Natural killer cell (primary cell): Measurements from ENCODE around the gene PCP4L1. TPM values are rescaled to one million over a fixed set of nuclear protein-coding genes. Genes with fewer than 3 reads are reported as not detected.
A peak's percentile ranks its signal among the peaks of the same experiment; 100 is the strongest.

Experiments used
- ATAC-seq, 3 donors: fragments of 150-1000 bp in 2 of 3; fragments of 200-7000 bp in 1 of 3; cut with Tn5 transposase; 1 replicate in 1 of 3; 2 replicates in 2 of 3; pipeline ENCODE4 v1.10.0; 2021; ENCODE audit warnings: mild to moderate bottlenecking in 2 of 3, moderate library complexity in 2 of 3
- DNase-seq, 2 donors: peaks; one replicate each; pipeline versions ENCODE4 v3.0.0 to v3.0.0-alpha.2; 2013 to 2021; ENCODE audit warnings: mixed read lengths in 1 of 2
- H3K27ac ChIP-seq: one replicate; pipeline ENCODE4 v1.5.1; 2013; ENCODE audit warnings: mild to moderate bottlenecking, low read length
- H3K27me3 ChIP-seq: one replicate; pipeline ENCODE4 v1.6.1; 2013; ENCODE audit warnings: low read length; ENCODE audit not compliant: control insufficient read depth, insufficient read depth
- H3K36me3 ChIP-seq: one replicate; pipeline ENCODE4 v1.6.1; 2013; ENCODE audit warnings: low read length; ENCODE audit not compliant: control insufficient read depth, insufficient read depth
- H3K4me1 ChIP-seq: one replicate; pipeline ENCODE4 v1.6.1; 2013; ENCODE audit warnings: low read length; ENCODE audit not compliant: control insufficient read depth, insufficient read depth
- H3K4me3 ChIP-seq: one replicate; pipeline ENCODE4 v1.5.1; 2013; ENCODE audit warnings: low read length
- H3K9me3 ChIP-seq: one replicate; pipeline ENCODE4 v1.6.1; 2013; ENCODE audit warnings: low read length; ENCODE audit not compliant: control insufficient read depth, insufficient read depth
- H3K27ac Mint-ChIP-seq, 2 donors: one replicate each; pipeline ENCODE4 v1.8.0; 2022; ENCODE audit warnings: mild to moderate bottlenecking in 2 of 2, mixed read lengths in 2 of 2, moderate library complexity in 1 of 2
- H3K27me3 Mint-ChIP-seq, 2 donors: one replicate each; pipeline ENCODE4 v1.8.0; 2022; ENCODE audit warnings: low read depth in 2 of 2, mixed read lengths in 2 of 2
- H3K36me3 Mint-ChIP-seq: one replicate; pipeline ENCODE4 v1.8.0; 2022; ENCODE audit warnings: mixed read lengths
- H3K4me1 Mint-ChIP-seq, 2 donors: one replicate each; pipeline ENCODE4 v1.8.0; 2022; ENCODE audit warnings: mixed read lengths in 2 of 2
- H3K4me3 Mint-ChIP-seq: one replicate; pipeline ENCODE4 v1.8.0; 2022; ENCODE audit warnings: mild to moderate bottlenecking, moderate library complexity, mixed read lengths
- H3K9me3 Mint-ChIP-seq, 2 donors: one replicate each; pipeline ENCODE4 v1.8.0; 2022; ENCODE audit warnings: mixed read lengths in 2 of 2
- WGBS: methylation state at CpG from one replicate; pipeline ENCODE4 v1.1.7; 2013; ENCODE audit warnings: missing lambda C conversion rate; ENCODE audit not compliant: insufficient coverage; 5-methylcytosine and 5-hydroxymethylcytosine counted together
- intact Hi-C: fragments of 100-400 bp; cut with micrococcal nuclease; formaldehyde crosslinking; loops from one replicate; pipeline ENCODE4 v1.14.2; 2022
- total RNA-seq, 4 donors: library from RNA; stranded (reverse); fragments of 120-200 nt in 1 of 4; gene quantifications; one replicate each; pipeline versions ENCODE4 v1.2.3 to v1.2.4, GENCODE V29; 2013 to 2022
- TF ChIP-seq, protein P1 (sequence below): fragments of 200-600 bp; IDR thresholded peaks from one replicate; pipeline ENCODE4 v1.8.0; 2022; ENCODE audit warnings: antibody characterized with exemption

PCP4L1 gene
- total RNA-seq, 3 donors from 2014 or later (not counting 1 experiment from before 2014, with no cell fraction given), result not detected

DNA sequence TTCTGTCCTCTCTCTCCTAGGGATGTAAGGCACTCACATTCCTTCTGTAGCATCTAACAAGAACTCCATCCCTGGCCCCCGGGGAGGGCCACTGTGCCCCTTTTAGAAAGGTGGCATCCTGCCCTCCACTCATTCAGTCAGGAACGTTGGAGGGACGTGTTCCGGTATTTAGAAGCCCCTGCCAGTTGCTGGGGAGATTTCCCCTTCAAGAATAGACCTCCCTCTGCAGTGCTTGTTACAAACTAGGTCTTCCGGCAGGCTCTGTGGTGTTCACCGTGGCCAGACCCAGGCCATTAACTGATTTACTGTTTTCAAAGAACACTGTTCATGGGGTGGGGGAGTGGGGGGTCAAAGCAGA lies 779 bp downstream of the PCP4L1 start:
- peaks cover 48 to 55% of the 10 kb centered on the region in 2 donors for H3K27me3 Mint-ChIP-seq
- ATAC-seq (no peak), DNase-seq (no peak)
- 55% methylated on average over 6 of the region's 6 CpGs for WGBS
- peak overlapping the region; percentile 77 for H3K4me3 Mint-ChIP-seq
- H3K27ac Mint-ChIP-seq, result no peak overlapping the region
- intact Hi-C loops, result no loop called here
- H3K4me3 ChIP-seq, result no peak overlapping the region
- peaks cover 0 to 10% of the 10 kb centered on the region in 2 donors for H3K9me3 Mint-ChIP-seq
- peaks cover 21% of the 10 kb centered on the region for H3K27me3 ChIP-seq
- TF ChIP-seq, protein P1, sequence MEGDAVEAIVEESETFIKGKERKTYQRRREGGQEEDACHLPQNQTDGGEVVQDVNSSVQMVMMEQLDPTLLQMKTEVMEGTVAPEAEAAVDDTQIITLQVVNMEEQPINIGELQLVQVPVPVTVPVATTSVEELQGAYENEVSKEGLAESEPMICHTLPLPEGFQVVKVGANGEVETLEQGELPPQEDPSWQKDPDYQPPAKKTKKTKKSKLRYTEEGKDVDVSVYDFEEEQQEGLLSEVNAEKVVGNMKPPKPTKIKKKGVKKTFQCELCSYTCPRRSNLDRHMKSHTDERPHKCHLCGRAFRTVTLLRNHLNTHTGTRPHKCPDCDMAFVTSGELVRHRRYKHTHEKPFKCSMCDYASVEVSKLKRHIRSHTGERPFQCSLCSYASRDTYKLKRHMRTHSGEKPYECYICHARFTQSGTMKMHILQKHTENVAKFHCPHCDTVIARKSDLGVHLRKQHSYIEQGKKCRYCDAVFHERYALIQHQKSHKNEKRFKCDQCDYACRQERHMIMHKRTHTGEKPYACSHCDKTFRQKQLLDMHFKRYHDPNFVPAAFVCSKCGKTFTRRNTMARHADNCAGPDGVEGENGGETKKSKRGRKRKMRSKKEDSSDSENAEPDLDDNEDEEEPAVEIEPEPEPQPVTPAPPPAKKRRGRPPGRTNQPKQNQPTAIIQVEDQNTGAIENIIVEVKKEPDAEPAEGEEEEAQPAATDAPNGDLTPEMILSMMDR, result no peak
- H3K36me3 Mint-ChIP-seq, result peaks cover 17% of the 10 kb centered on the region
- H3K9me3 ChIP-seq, result peaks cover 13% of the 10 kb centered on the region
- H3K27ac ChIP-seq, result no peak overlapping the region
- peaks cover 13% of the 10 kb centered on the region for H3K4me1 ChIP-seq
- H3K4me1 Mint-ChIP-seq, result peaks cover 12 to 15% of the 10 kb centered on the region in 2 donors
- no peaks in the 10 kb centered on the region for H3K36me3 ChIP-seq

DNA sequence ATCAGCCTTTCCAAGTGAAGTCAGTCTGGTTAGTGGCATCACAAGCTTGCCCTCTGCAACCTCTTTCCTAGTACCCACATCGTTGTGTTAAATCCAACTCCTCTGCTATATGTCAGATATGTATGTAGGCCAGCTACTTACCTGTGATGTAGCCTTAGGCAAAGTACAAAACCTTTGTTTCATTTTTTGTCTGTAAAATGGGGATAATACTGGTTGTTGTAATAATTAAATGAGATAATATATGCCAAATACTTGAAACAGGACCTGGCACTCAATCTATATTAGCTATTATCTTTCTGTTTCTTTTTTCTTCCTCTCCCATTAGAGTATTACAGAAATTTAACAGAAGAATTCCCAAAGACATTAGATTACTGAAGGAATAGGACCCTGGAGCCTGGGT lies 1.2 kb downstream of the PCP4L1 start:
- H3K4me3 ChIP-seq, result no peak overlapping the region
- DNase-seq (no peak), ATAC-seq (no peak)
- no peak overlapping the region for H3K27ac ChIP-seq
- intact Hi-C loops, result no loop called here
- no peaks in the 10 kb centered on the region for H3K36me3 ChIP-seq
- no CpG with 5 or more reads among the region's 1 CpG for WGBS
- H3K9me3 Mint-ChIP-seq, result peaks cover 0 to 10% of the 10 kb centered on the region in 2 donors
- H3K4me1 Mint-ChIP-seq, result peaks cover 12 to 15% of the 10 kb centered on the region in 2 donors
- H3K27ac Mint-ChIP-seq, result no peak overlapping the region
- TF ChIP-seq, protein P1, result no peak
- H3K9me3 ChIP-seq, result peaks cover 13% of the 10 kb centered on the region
- H3K4me3 Mint-ChIP-seq, result peak overlapping the region; percentile 77
- H3K36me3 Mint-ChIP-seq, result peaks cover 17% of the 10 kb centered on the region
- H3K4me1 ChIP-seq, result peaks cover 13% of the 10 kb centered on the region
- H3K27me3 Mint-ChIP-seq, result peaks cover 48 to 55% of the 10 kb centered on the region in 2 donors
- H3K27me3 ChIP-seq, result peaks cover 21% of the 10 kb centered on the region

DNA sequence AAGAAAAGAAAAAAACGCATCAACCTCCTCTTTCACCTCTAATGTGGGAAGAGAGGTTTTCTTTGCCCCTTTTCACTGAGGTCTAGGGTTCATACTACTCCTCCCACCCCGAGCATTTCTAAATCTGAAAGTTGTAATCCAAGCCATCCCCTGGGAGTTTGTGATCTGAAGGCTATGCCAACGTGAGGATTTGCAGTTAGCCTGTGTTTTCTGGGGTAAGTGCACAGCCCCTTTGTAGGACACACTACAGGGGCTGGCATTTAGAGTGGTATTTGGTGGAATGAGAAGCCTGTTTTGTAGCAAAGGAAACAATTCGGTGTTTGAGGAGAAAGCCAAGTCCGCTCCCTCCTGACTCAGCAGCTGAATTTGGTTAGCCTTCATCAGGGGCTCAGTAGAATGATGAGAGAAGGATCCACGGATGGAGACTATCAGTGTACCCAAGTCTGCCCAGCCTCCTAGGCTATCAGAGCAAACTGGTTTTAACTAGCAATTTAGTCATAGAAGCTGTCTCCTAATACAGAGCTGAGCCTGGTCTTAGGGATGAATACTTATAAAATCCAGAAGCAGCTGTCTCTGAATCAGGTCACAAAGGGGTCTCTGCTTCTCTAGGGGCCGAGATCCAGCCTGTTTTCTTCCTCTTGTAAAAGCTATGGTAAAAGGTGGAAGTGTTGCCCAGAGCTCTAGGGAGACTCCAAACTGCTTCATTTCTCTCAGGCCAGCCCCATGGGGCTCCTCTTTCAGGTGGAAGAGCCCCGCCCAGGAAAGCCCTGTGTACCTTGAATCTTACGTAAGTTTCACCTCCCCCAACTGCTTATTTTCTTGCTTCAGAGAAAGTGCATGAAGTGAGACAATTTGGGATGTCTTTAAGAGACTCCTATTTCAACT lies 2.1 kb downstream of the PCP4L1 start:
- peaks cover 0 to 8% of the 10 kb centered on the region in 2 donors for H3K9me3 Mint-ChIP-seq
- H3K27me3 Mint-ChIP-seq, result peaks cover 46 to 49% of the 10 kb centered on the region in 2 donors
- intact Hi-C loops, result no loop called here
- peaks cover 12 to 15% of the 10 kb centered on the region in 2 donors for H3K4me1 Mint-ChIP-seq
- Histone ChIP-seq H3K27ac (no peak overlapping the region), H3K9me3 (peaks cover 13% of the 10 kb centered on the region), H3K27me3 (peaks cover 21% of the 10 kb centered on the region), H3K4me1 (peaks cover 13% of the 10 kb centered on the region), H3K36me3 (no peaks in the 10 kb centered on the region), H3K4me3 (no peak overlapping the region)
- no peak overlapping the region for H3K27ac Mint-ChIP-seq
- peaks cover 17% of the 10 kb centered on the region for H3K36me3 Mint-ChIP-seq
- DNase-seq, result no peak
- TF ChIP-seq, protein P1, result no peak
- ATAC-seq, result no peak
- WGBS, result 48% methylated on average over 5 of the region's 9 CpGs
- H3K4me3 Mint-ChIP-seq, result peak overlapping the region; percentile 77
